A549 (cell line): ENCODE results near the gene FAM204A. TPM values are rescaled to one million over a fixed set of nuclear protein-coding genes. Genes with fewer than 3 reads are reported as not detected.

ENCODE experiments used
- ATAC-seq, 2 experiments: fragments of 200-7000 bp in 1 of 2; fragments of >200 bp in 1 of 2; cut with Nextera tagmentation in 1 of 2; cut with Tn5 transposase in 1 of 2; 3 replicates each; pipeline versions ENCODE4 v1.8.0 to v1.9.1; 2018 to 2020; ENCODE audit warnings: mild to moderate bottlenecking in 1 of 2, moderate library complexity in 1 of 2
- CTCF ChIA-PET: fragments of 300-600 bp; sonication (Branson Sonifier 250); formaldehyde crosslinking; extraction: SDS; loops from one replicate; lab custom pipeline; 2021; ENCODE audit warnings: antibody characterized with exemption, inconsistent platforms; lab: Yijun Ruan, JAX
- POLR2A ChIA-PET: fragments of 350-600 bp; formaldehyde crosslinking; extraction: SDS; loops from one replicate; lab custom pipeline; 2021; ENCODE audit warnings: antibody characterized with exemption, inconsistent platforms; lab: Yijun Ruan, JAX
- DNase-seq, 2 experiments: peaks; one replicate each; pipeline versions ENCODE4 v3.0.0 to v3.0.0-alpha.2; 2011 to 2016; ENCODE audit warnings: low read depth in 1 of 2, low spot score in 1 of 2
- FAIRE-seq: peaks from 2 replicates; lab custom pipeline; 2011; peaks lifted over from hg19 to GRCh38; lab: Jason Lieb, UNC
- H3K27ac ChIP-seq, 2 experiments: fragments of >200 bp; sonication (Bioruptor Twin); formaldehyde crosslinking; 3 replicates each; pipeline ENCODE4 v1.5.1; 2016 to 2017
- H3K4me1 ChIP-seq: fragments of >200 bp; sonication (Bioruptor Twin); formaldehyde crosslinking; 3 replicates; pipeline ENCODE4 v1.6.1; 2016
- H3K4me2 ChIP-seq: fragments of >200 bp; sonication (Bioruptor Twin); formaldehyde crosslinking; 3 replicates; pipeline ENCODE4 v1.6.1; 2016
- H3K4me3 ChIP-seq: fragments of >200 bp; sonication (Bioruptor Twin); formaldehyde crosslinking; 3 replicates; pipeline ENCODE4 v1.5.1; 2016
- H3K9me3 ChIP-seq: fragments of >200 bp; sonication (Bioruptor Twin); formaldehyde crosslinking; 3 replicates; pipeline ENCODE4 v1.6.1; 2016
- BCL3 ChIP-seq: fragments of >200 bp; sonication (Bioruptor Twin); formaldehyde crosslinking; IDR thresholded peaks from 3 replicates; pipeline ENCODE4 v1.6.1; 2016
- BHLHE40 ChIP-seq: IDR thresholded peaks from 2 replicates; pipeline ENCODE4 v1.6.1; 2012; ENCODE audit warnings: low read depth, low read length, inconsistent platforms
- CBX8 ChIP-seq: fragments of 200-600 bp; sonication (generic); IDR thresholded peaks from 2 replicates; pipeline ENCODE4 v1.6.1; 2016
- CHD4 ChIP-seq: fragments of 200-600 bp; sonication (generic); IDR thresholded peaks from 2 replicates; pipeline ENCODE4 v1.6.1; 2016; ENCODE audit warnings: antibody characterized with exemption, mild to moderate bottlenecking, borderline replicate concordance
- FOSB ChIP-seq: fragments of 250-450 bp; sonication (Bioruptor Pico); IDR thresholded peaks from 2 replicates; pipeline ENCODE4 v1.5.0; 2020; ENCODE audit warnings: mild to moderate bottlenecking, moderate library complexity
- FOXS1 ChIP-seq: fragments of 250-450 bp; sonication (Bioruptor Pico); IDR thresholded peaks from 2 replicates; pipeline ENCODE4 v1.5.0; 2020; ENCODE audit warnings: mild to moderate bottlenecking, moderate library complexity
- HDAC2 ChIP-seq: fragments of 200-600 bp; sonication (generic); IDR thresholded peaks from 2 replicates; pipeline ENCODE4 v1.6.1; 2016
- HES2 ChIP-seq: fragments of >200 bp; sonication (Bioruptor Twin); formaldehyde crosslinking; IDR thresholded peaks from 2 replicates; pipeline ENCODE4 v1.6.1; 2016
- KDM1A ChIP-seq: fragments of 200-600 bp; sonication (generic); IDR thresholded peaks from 2 replicates; pipeline ENCODE4 v1.6.1; 2016; ENCODE audit warnings: low read depth, mild to moderate bottlenecking
- MAZ ChIP-seq: fragments of 150-350 bp; IDR thresholded peaks from 2 replicates; pipeline ENCODE4 v1.6.1; 2014; ENCODE audit warnings: antibody characterized with exemption, low read depth, low read length, borderline replicate concordance
- MYC ChIP-seq: IDR thresholded peaks from 2 replicates; pipeline ENCODE4 v1.6.1; 2012; ENCODE audit warnings: mild to moderate bottlenecking, inconsistent platforms, low read length, improper control_type of control experiment, borderline replicate concordance
- NPAS2 ChIP-seq: fragments of 250-450 bp; sonication (Bioruptor Pico); IDR thresholded peaks from 2 replicates; pipeline ENCODE4 v1.8.0; 2022; ENCODE audit warnings: mild to moderate bottlenecking, moderate library complexity, borderline replicate concordance
- PHF8 ChIP-seq: fragments of 200-600 bp; sonication (generic); IDR thresholded peaks from 2 replicates; pipeline ENCODE4 v1.6.1; 2016; ENCODE audit warnings: low read depth, mild to moderate bottlenecking, antibody characterized with exemption, moderate library complexity, borderline replicate concordance
- POLR2AphosphoS2 ChIP-seq: conservative IDR thresholded peaks from 2 replicates; pipeline ENCODE4 v1.6.1; 2012; ENCODE audit warnings: low read length, improper control_type of control experiment, inconsistent platforms
- RARB ChIP-seq: fragments of 250-450 bp; sonication (Bioruptor Pico); IDR thresholded peaks from 2 replicates; pipeline ENCODE4 v1.8.0; 2021; ENCODE audit warnings: mild to moderate bottlenecking, moderate library complexity
- REST ChIP-seq: fragments of 200-600 bp; sonication (generic); IDR thresholded peaks from 2 replicates; pipeline ENCODE4 v1.6.1; 2016; ENCODE audit warnings: antibody characterized with exemption, mild to moderate bottlenecking, moderate library complexity
- RFX5 ChIP-seq: fragments of 450-650 bp; IDR thresholded peaks from 2 replicates; pipeline ENCODE4 v1.7.1; 2014; ENCODE audit warnings: antibody characterized with exemption, mild to moderate bottlenecking, moderate library complexity
- RNF2 ChIP-seq: fragments of 200-600 bp; sonication (generic); IDR thresholded peaks from 2 replicates; pipeline ENCODE4 v1.6.1; 2016; ENCODE audit warnings: low read depth, mild to moderate bottlenecking, antibody characterized with exemption, moderate library complexity, borderline replicate concordance
- SMC3 ChIP-seq: fragments of >200 bp; sonication (Bioruptor Twin); formaldehyde crosslinking; IDR thresholded peaks from 3 replicates; pipeline ENCODE4 v1.6.1; 2018; ENCODE audit warnings: inconsistent platforms
- TP53 ChIP-seq: fragments of 250-450 bp; sonication (Bioruptor Pico); IDR thresholded peaks from 2 replicates; pipeline ENCODE4 v1.5.0; 2021; ENCODE audit warnings: mild to moderate bottlenecking, moderate library complexity
- ZFP36 ChIP-seq: fragments of 450-650 bp; IDR thresholded peaks from 2 replicates; pipeline ENCODE4 v1.6.1; 2014; ENCODE audit warnings: borderline replicate concordance; ENCODE audit not compliant: partially characterized antibody
- WGBS: methylation state at CpG from one replicate; pipeline ENCODE4 v1.1.6; 2017; ENCODE audit errors: missing lambda C conversion rate; 5-methylcytosine and 5-hydroxymethylcytosine counted together
- polyA plus RNA-seq, 4 experiments: library from polyadenylated mRNA; depleted of rRNA in 3 of 4; stranded (reverse); fragments of >200 nt; fragmentation: RNase III in 1 of 4; extraction: RNeasy Plus Mini Kit Qiagen cat#74134 plus additional on column Dnase treatment in 1 of 4; gene quantifications; 2 replicates in 3 of 4; 3 replicates in 1 of 4; pipeline ENCODE4 v1.2.3, GENCODE V29; 2011 to 2017

The FAM204A gene
- polyA plus RNA-seq, 2 of the 4 experiments (the other 2 are of a cell fraction), result 39.2 to 62.8 TPM

GRCh38 chr10:118271671-118272070 is 70.5 kb downstream of the FAM204A start:
- H3K4me1 ChIP-seq, result no peaks in the 10 kb centered on the region
- H3K4me2 ChIP-seq, result no peak overlapping the region
- H3K4me3 ChIP-seq, result no peak overlapping the region
- ChIA-PET CTCF (interaction anchor here (1.5 kb wide), 1 partner anchor 14 kb away, joined by 3 read pairs; no protein-coding TSS in a partner anchor), POLR2A (no interaction called here)
- no peak for FAIRE-seq
- TF ChIP-seq CBX8 (no peak), BCL3 (no peak)
- H3K9me3 ChIP-seq, result no peaks in the 10 kb centered on the region
- no peak for ATAC-seq
- DNase-seq, result no peak
- no peak overlapping the region for H3K27ac ChIP-seq
- WGBS, result 52% methylated on average over 5 of the region's 5 CpGs

- no peak overlapping the region for H3K4me3 ChIP-seq
- no peak for FAIRE-seq
- POLR2A ChIA-PET, result no interaction called here
- ATAC-seq, result no peak
- 44% methylated on average over 4 of the region's 4 CpGs for WGBS
- no peak overlapping the region for H3K4me2 ChIP-seq
- no peak for DNase-seq
- CTCF ChIA-PET, result interaction anchor here (1.1 to 1.4 kb wide), 2 partner anchors 24 to 823 kb away, joined by 4 to 5 read pairs; no protein-coding TSS in a partner anchor
- no peak overlapping the region for H3K27ac ChIP-seq
- TF ChIP-seq SMC3, result no peak
- no peak for TF ChIP-seq HDAC2
- TF ChIP-seq FOSB, result no peak
- TF ChIP-seq MAZ, result no peak
- no peak for TF ChIP-seq PHF8
- no peak for TF ChIP-seq HES2
- TF ChIP-seq BHLHE40, result no peak
- TF ChIP-seq REST, result no peak
- no peak for TF ChIP-seq FOXS1 (CRISPR knock-in tag)
- no peak for TF ChIP-seq ZFP36
- no peak for TF ChIP-seq RNF2
- TF ChIP-seq KDM1A, result no peak
- no peak for TF ChIP-seq RARB
- no peak for TF ChIP-seq CHD4
- H3K4me1 ChIP-seq, result no peaks in the 10 kb centered on the region
- H3K9me3 ChIP-seq, result no peaks in the 10 kb centered on the region
Measured at GRCh38 chr10:118266098-118266748, 75.9 kb downstream of the FAM204A start.

GRCh38 chr10:118264838-118265470 is 77.2 kb downstream of the FAM204A start:
- no peak overlapping the region for H3K27ac ChIP-seq
- WGBS, result 24% methylated on average over 11 of the region's 11 CpGs
- CTCF ChIA-PET, result interaction anchor here (1.1 to 1.4 kb wide), 3 partner anchors 23 to 822 kb away, joined by 3 to 5 read pairs (median 4); no protein-coding TSS in a partner anchor
- FAIRE-seq, result no peak
- TF ChIP-seq RFX5, result no peak
- no peak for TF ChIP-seq TP53 (CRISPR knock-in tag)
- TF ChIP-seq NPAS2 (CRISPR knock-in tag), result no peak
- no peak for TF ChIP-seq POLR2AphosphoS2
- TF ChIP-seq MYC, result no peak
- TF ChIP-seq, all 56 proteins: peak for 0
- H3K4me1 ChIP-seq, result no peaks in the 10 kb centered on the region
- POLR2A ChIA-PET, result no interaction called here
- H3K4me3 ChIP-seq, result no peak overlapping the region
- no peak overlapping the region for H3K4me2 ChIP-seq
- DNase-seq, result no peak
- H3K9me3 ChIP-seq, result no peaks in the 10 kb centered on the region
- no peak for ATAC-seq
